ENCODE results near the gene KHDC1.

- TF ChIP-seq CTCF (IDR thresholded peaks at IDR 0.05) = no peak
- no peak for TF ChIP-seq POLR2A (IDR thresholded peaks at IDR 0.05)
- no peak for TF ChIP-seq POLR2AphosphoS5 (IDR thresholded peaks at IDR 0.05)
- no peak for TF ChIP-seq EP300 (IDR thresholded peaks at IDR 0.05)
These were observed 30.3 kb upstream of the KHDC1 start for GRCh38 chr6:73293331-73293730.
